ENCODE measurements around the gene LGALS7. TPM values are rescaled to one million over a fixed set of nuclear protein-coding genes. Genes with fewer than 3 reads are reported as not detected.

LGALS7 gene
- total and polyA plus RNA-seq, 2 of the 8 experiments (the other 6 are each of a cell fraction or from before 2014, with no cell fraction given), result 0.32 TPM; not detected in 1

DNA sequence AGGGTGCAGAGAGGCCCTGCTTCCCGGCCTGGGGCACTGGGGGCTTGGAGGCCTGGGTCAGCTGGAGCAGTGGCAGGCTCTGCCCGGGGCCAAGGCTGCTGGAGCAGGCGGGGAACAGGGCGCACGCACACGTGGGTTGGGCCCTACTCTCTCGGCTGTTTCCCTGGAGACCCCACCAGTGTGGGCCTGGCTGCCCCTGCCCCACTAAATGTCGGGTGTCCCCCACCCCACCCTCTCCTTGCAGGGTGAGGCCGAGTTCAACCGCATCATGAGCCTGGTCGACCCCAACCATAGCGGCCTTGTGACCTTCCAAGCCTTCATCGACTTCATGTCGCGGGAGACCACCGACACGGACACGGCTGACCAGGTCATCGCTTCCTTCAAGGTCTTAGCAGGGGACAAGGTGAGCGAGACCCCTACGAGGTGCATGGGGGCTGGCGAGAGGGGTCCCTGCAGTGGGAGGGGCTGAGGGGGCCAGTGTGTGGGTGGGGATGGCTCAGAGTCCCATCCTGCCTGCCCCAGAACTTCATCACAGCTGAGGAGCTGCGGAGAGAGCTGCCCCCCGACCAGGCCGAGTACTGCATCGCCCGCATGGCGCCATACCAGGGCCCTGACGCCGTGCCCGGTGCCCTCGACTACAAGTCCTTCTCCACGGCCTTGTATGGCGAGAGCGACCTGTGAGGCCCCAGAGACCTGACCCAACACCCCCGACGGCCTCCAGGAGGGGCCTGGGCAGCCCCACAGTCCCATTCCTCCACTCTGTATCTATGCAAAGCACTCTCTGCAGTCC, 44.4 kb downstream of the LGALS7 start:
- Histone ChIP-seq H3K56ac (replicated peaks; ENCODE audit: insufficient read length, low read depth, low read length) (no peak overlapping the region), H3K14ac (ENCODE audit: insufficient read length) (no peak overlapping the region), H2BK12ac (ENCODE audit: low read depth, low read length) (no peak overlapping the region), H3K27ac (ENCODE audit: low read depth, low read length) (no peak overlapping the region), H2AK5ac (ENCODE audit: low read depth, low read length) (no peak overlapping the region), H2AFZ (ENCODE audit: low read length) (no peak overlapping the region), H4K8ac (ENCODE audit: extremely low read depth, insufficient read depth, low read length) (no peak overlapping the region; the same call in 1 of the 2 replicates), H2BK5ac (ENCODE audit: low read depth, low read length) (no peak overlapping the region), H3K79me2 (ENCODE audit: control insufficient read depth in 1 of 2, insufficient read depth in 2 of 2, low read length in 2 of 2) (no peaks in the 10 kb centered on the region), H2BK120ac (replicated peaks; ENCODE audit: low read depth, low read length) (no peak overlapping the region), H2BK15ac (ENCODE audit: low read length) (no peak overlapping the region), H3K9me3 (ENCODE audit: insufficient read depth in 2 of 2, low read depth in 1 of 2, low read length in 1 of 2) (no peaks in the 10 kb centered on the region), H3K9ac (replicated peaks in 1 of 4; ENCODE audit: extremely low read depth in 1 of 4, low read depth in 3 of 4, low read length in 3 of 4) (no peak overlapping the region), H3K4me3 (ENCODE audit: extremely low read depth in 1 of 4, insufficient read depth in 2 of 4, low read depth in 3 of 4, low read length in 4 of 4) (no peak overlapping the region), H3K4ac (replicated peaks; ENCODE audit: insufficient read length, low read depth, low read length) (no peak overlapping the region), H3K4me2 (ENCODE audit: insufficient read depth in 1 of 2, low read depth in 2 of 2, low read length in 2 of 2) (no peak overlapping the region), H4K5ac (ENCODE audit: insufficient read length, low read depth, low read length) (no peak overlapping the region), H3K79me1 (ENCODE audit: low read depth, low read length) (peaks cover 2% of the 10 kb centered on the region), H3K23me2 (ENCODE audit: low read depth, low read length) (no peaks in the 10 kb centered on the region), H3K4me1 (replicated peaks in 1 of 4; ENCODE audit: control insufficient read depth in 3 of 4, insufficient read depth in 4 of 4, low read length in 3 of 4) (peaks cover 0 to under 1% (median under 1%) of the 10 kb centered on the region in 4 experiments; a peak in 1 of 7 replicates), H3K23ac (ENCODE audit: insufficient read length) (no peak overlapping the region), H3K27me3 (replicated peaks in 1 of 4; ENCODE audit: control insufficient read depth in 3 of 4, extremely low read depth in 1 of 4, insufficient read depth in 3 of 4, low read length in 3 of 4) (no peaks in the 10 kb centered on the region), H3K18ac (ENCODE audit: extremely low read depth, low read length) (no peak overlapping the region), H4K91ac (replicated peaks; ENCODE audit: insufficient read length, low read length) (no peak overlapping the region), H2BK20ac (ENCODE audit: low read length) (no peak overlapping the region), H3K36me3 (ENCODE audit: control insufficient read depth in 2 of 4, insufficient read depth in 4 of 4, low read length in 3 of 4) (peaks cover 18 to 60% (median 42%) of the 10 kb centered on the region in 4 experiments; a peak in 7 of 8 replicates), H4K20me1 (replicated peaks in 1 of 2; ENCODE audit: control insufficient read depth in 1 of 2, insufficient read depth in 2 of 2, low read length in 2 of 2) (peaks cover 8 to 15% of the 10 kb centered on the region in 2 experiments)
- TF ChIP-seq SUZ12 (IDR thresholded peaks at IDR 0.05; ENCODE audit: low read length), result no peak
- no peak for DNase-seq (ENCODE audit: low read depth in 1 of 2, low spot score in 2 of 2)
- 94% methylated on average over 22 of the region's 37 CpGs; no CpG with 5 or more reads in 1 of the 2 experiments for WGBS, 2 experiments (ENCODE audit: extremely low coverage in 1 of 2, insufficient coverage in 1 of 2, insufficient read length in 1 of 2, insufficient replicate concordance in 2 of 2, low coverage in 1 of 2, low lambda C conversion rate in 2 of 2, missing lambda C conversion rate in 1 of 2)
- CTCF ChIA-PET (ENCODE audit: partially characterized antibody), result interaction anchor here (0.6 to 1.5 kb wide), 6 partner anchors 26 to 204 kb away, joined by 3 to 4 read pairs (median 3); no protein-coding TSS in a partner anchor
- POLR2A ChIA-PET (ENCODE audit: partially characterized antibody), result interaction anchor here (0.8 to 1.2 kb wide), 2 partner anchors 10 to 46 kb away, joined by 3 to 6 read pairs; no protein-coding TSS in a partner anchor
- FAIRE-seq, result no peak

All from H1 (cell line).